Measurements from ENCODE around the gene PPP2R2D.
"Not testable (repeated sequence)": the region's sequence is repeated elsewhere in the genome, so short reads cannot be mapped to it uniquely, and the experiment has no call there.

PPP2R2D gene

GRCh38 chr10:131876508-131876907 is 24.3 kb upstream of the PPP2R2D start:
- H3K27me3 ChIP-seq (replicated peaks; ENCODE audit: control insufficient read depth, insufficient read depth, low read length, poor library complexity, severe bottlenecking): peaks cover 9% of the 10 kb centered on the region
- no peaks in the 10 kb centered on the region for H3K36me3 ChIP-seq (ENCODE audit: control insufficient read depth, insufficient read depth, low read length)
- no peak overlapping the region for H3K27ac ChIP-seq (ENCODE audit: insufficient read depth, low read length, poor library complexity, severe bottlenecking)
- peaks cover 4% of the 10 kb centered on the region for H3K4me1 ChIP-seq (ENCODE audit: control insufficient read depth, insufficient read depth, low read length, poor library complexity, severe bottlenecking)
- no peak overlapping the region for H3K4me3 ChIP-seq (ENCODE audit: insufficient read depth, low read depth, low read length, poor library complexity, severe bottlenecking)
- H3K9me3 ChIP-seq (ENCODE audit: control insufficient read depth, low read length): no peaks in the 10 kb centered on the region
- no peak for DNase-seq

- no peak for DNase-seq
- H3K9me3 ChIP-seq (ENCODE audit: control insufficient read depth, low read length): no peaks in the 10 kb centered on the region
Observed at GRCh38 chr10:131880016-131880590, 20.7 kb upstream of the PPP2R2D start.

GRCh38 chr10:131881104-131881880 is 19.5 kb upstream of the PPP2R2D start:
- Histone ChIP-seq H3K9me3 (ENCODE audit: control insufficient read depth, low read length) (no peaks in the 10 kb centered on the region), H3K36me3 (ENCODE audit: control insufficient read depth, insufficient read depth, low read length) (no peaks in the 10 kb centered on the region), H3K27me3 (replicated peaks; ENCODE audit: control insufficient read depth, insufficient read depth, low read length, poor library complexity, severe bottlenecking) (peaks cover 2% of the 10 kb centered on the region), H3K4me1 (ENCODE audit: control insufficient read depth, insufficient read depth, low read length, poor library complexity, severe bottlenecking) (peaks cover 5% of the 10 kb centered on the region), H3K4me3 (ENCODE audit: insufficient read depth, low read depth, low read length, poor library complexity, severe bottlenecking) (no peak overlapping the region), H3K27ac (ENCODE audit: insufficient read depth, low read length, poor library complexity, severe bottlenecking) (no peak overlapping the region)
- no peak for DNase-seq

More at GRCh38 chr10:131880016-131880590, 20.7 kb upstream of the PPP2R2D start:
- peaks cover 4% of the 10 kb centered on the region for H3K27me3 ChIP-seq (replicated peaks; ENCODE audit: control insufficient read depth, insufficient read depth, low read length, poor library complexity, severe bottlenecking)
- H3K4me3 ChIP-seq (ENCODE audit: insufficient read depth, low read depth, low read length, poor library complexity, severe bottlenecking): no peak overlapping the region
- H3K27ac ChIP-seq (ENCODE audit: insufficient read depth, low read length, poor library complexity, severe bottlenecking): no peak overlapping the region
- H3K4me1 ChIP-seq (ENCODE audit: control insufficient read depth, insufficient read depth, low read length, poor library complexity, severe bottlenecking): peaks cover under 1% of the 10 kb centered on the region
- no peaks in the 10 kb centered on the region for H3K36me3 ChIP-seq (ENCODE audit: control insufficient read depth, insufficient read depth, low read length)

- Histone ChIP-seq H3K27me3 (replicated peaks; ENCODE audit: control insufficient read depth, insufficient read depth, low read length, poor library complexity, severe bottlenecking) (no peaks in the 10 kb centered on the region), H3K4me1 (ENCODE audit: control insufficient read depth, insufficient read depth, low read length, poor library complexity, severe bottlenecking) (peaks cover 5% of the 10 kb centered on the region), H3K4me3 (ENCODE audit: insufficient read depth, low read depth, low read length, poor library complexity, severe bottlenecking) (no peak overlapping the region), H3K27ac (ENCODE audit: insufficient read depth, low read length, poor library complexity, severe bottlenecking) (no peak overlapping the region), H3K9me3 (ENCODE audit: control insufficient read depth, low read length) (no peaks in the 10 kb centered on the region), H3K36me3 (ENCODE audit: control insufficient read depth, insufficient read depth, low read length) (no peaks in the 10 kb centered on the region)
- no peak for DNase-seq
Observed at GRCh38 chr10:131882151-131882550, 18.7 kb upstream of the PPP2R2D start.

DNA sequence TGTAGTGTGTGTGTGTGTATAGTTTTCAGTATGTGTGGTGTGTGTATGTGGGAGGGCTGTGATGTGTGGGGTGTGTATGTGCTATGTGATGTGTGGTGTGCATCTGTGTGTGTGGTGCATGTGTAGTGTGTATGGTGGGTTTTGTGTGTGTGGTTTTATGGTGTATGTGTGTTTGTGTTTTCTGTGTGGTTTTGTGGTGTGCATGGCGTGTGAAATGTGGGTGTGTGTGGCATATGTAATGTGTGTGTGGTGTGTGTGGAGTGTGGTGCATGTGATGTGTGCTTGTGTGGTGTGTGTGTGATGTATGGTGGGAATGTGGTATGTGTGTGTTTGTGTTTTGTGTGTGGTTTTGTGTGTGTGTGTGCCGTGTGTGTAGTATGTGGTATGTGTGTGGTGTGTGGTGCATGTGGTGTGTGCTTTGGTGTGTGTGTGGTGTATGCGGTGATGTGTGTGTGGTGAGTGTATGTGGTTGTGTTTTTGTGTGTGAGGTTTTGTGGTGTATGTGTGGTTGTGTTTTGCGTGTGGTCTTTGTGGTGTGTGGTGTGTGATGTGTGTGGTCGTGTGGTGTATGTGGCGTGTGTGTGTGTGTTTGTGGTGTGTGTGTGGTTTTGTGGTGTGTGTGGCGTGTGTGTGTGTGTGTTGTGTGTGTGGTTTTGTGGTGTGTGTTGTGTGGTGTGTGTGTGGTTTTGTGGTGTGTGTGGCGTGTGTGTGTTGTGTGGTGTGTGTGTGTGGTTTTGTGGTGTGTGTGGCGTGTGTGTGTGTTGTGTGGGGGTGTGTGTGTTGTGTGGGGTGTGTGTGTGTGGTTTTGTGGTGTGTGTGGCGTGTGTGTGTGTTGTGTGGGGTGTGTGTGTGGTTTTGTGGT is 18.0 kb upstream of the PPP2R2D start:
- H3K9me3 ChIP-seq (ENCODE audit: control insufficient read depth, low read length): no peaks in the 10 kb centered on the region

GRCh38 chr10:131883621-131884393 is 17.0 kb upstream of the PPP2R2D start:
- not testable (repeated sequence) for H3K27ac ChIP-seq (ENCODE audit: insufficient read depth, low read length, poor library complexity, severe bottlenecking); DNase-seq; H3K4me3 ChIP-seq (ENCODE audit: insufficient read depth, low read depth, low read length, poor library complexity, severe bottlenecking); H3K9me3 ChIP-seq (ENCODE audit: control insufficient read depth, low read length); H3K4me1 ChIP-seq (ENCODE audit: control insufficient read depth, insufficient read depth, low read length, poor library complexity, severe bottlenecking); H3K36me3 ChIP-seq (ENCODE audit: control insufficient read depth, insufficient read depth, low read length); H3K27me3 ChIP-seq (replicated peaks; ENCODE audit: control insufficient read depth, insufficient read depth, low read length, poor library complexity, severe bottlenecking)

More for the DNA sequence above, 18.0 kb upstream of the PPP2R2D start:
- DNase-seq: no peak
- H3K36me3 ChIP-seq (ENCODE audit: control insufficient read depth, insufficient read depth, low read length): no peaks in the 10 kb centered on the region
- no peaks in the 10 kb centered on the region for H3K27me3 ChIP-seq (replicated peaks; ENCODE audit: control insufficient read depth, insufficient read depth, low read length, poor library complexity, severe bottlenecking)
- no peak overlapping the region for H3K4me3 ChIP-seq (ENCODE audit: insufficient read depth, low read depth, low read length, poor library complexity, severe bottlenecking)
- no peak overlapping the region for H3K27ac ChIP-seq (ENCODE audit: insufficient read depth, low read length, poor library complexity, severe bottlenecking)
- H3K4me1 ChIP-seq (ENCODE audit: control insufficient read depth, insufficient read depth, low read length, poor library complexity, severe bottlenecking): peaks cover 5% of the 10 kb centered on the region

DNA sequence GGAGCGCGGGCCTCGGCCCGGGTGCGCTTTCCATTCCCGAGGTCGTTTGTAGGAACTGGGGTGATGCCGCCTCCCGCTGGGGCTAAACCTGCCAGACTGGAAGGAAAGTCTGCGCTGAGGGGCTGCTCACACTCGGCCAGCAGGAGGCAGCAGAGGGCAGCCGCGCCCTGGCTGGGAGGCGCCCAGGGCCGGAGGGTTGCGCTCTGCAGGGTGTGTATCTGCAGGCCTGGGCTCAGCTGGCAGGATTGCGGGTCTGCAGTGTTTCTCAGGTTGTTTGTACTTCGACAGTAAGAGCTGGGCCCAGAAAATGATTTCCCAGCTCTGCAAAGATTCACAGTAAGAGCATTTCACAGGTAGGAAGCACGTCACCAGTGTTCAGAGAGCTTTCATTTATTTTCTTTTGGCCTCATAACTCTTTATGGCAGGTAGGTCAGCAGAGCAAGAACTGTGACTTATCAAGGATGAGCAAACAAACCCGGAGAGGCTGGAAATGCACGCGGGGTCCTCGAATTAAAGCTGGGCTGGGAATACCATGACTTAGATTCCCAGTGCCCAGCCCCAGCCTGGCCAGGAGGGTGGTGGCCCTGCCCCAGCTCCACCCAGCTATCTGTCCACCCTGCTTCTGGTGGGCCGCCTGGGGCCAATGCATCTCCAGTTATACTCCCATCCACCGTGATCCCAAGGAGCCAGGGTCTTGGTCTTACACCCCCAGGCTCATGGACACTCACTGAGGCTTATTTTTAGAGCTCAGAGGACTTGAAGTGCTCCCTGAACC is 15.2 kb upstream of the PPP2R2D start:
- Histone ChIP-seq H3K9me3 (ENCODE audit: control insufficient read depth, low read length) (no peaks in the 10 kb centered on the region), H3K4me1 (ENCODE audit: control insufficient read depth, insufficient read depth, low read length, poor library complexity, severe bottlenecking) (peaks cover 5% of the 10 kb centered on the region), H3K4me3 (ENCODE audit: insufficient read depth, low read depth, low read length, poor library complexity, severe bottlenecking) (no peak overlapping the region), H3K36me3 (ENCODE audit: control insufficient read depth, insufficient read depth, low read length) (no peaks in the 10 kb centered on the region), H3K27me3 (replicated peaks; ENCODE audit: control insufficient read depth, insufficient read depth, low read length, poor library complexity, severe bottlenecking) (no peaks in the 10 kb centered on the region), H3K27ac (ENCODE audit: insufficient read depth, low read length, poor library complexity, severe bottlenecking) (no peak overlapping the region)
- peak; percentile 56 to 67 (median 58) for DNase-seq

- Histone ChIP-seq H3K4me3 (ENCODE audit: insufficient read depth, low read depth, low read length, poor library complexity, severe bottlenecking) (no peak overlapping the region), H3K9me3 (ENCODE audit: control insufficient read depth, low read length) (no peaks in the 10 kb centered on the region), H3K4me1 (ENCODE audit: control insufficient read depth, insufficient read depth, low read length, poor library complexity, severe bottlenecking) (peaks cover 5% of the 10 kb centered on the region), H3K27me3 (replicated peaks; ENCODE audit: control insufficient read depth, insufficient read depth, low read length, poor library complexity, severe bottlenecking) (no peaks in the 10 kb centered on the region), H3K27ac (ENCODE audit: insufficient read depth, low read length, poor library complexity, severe bottlenecking) (no peak overlapping the region), H3K36me3 (ENCODE audit: control insufficient read depth, insufficient read depth, low read length) (no peaks in the 10 kb centered on the region)
- no peak for DNase-seq
Observed at GRCh38 chr10:131886237-131886636, 14.6 kb upstream of the PPP2R2D start.

- Histone ChIP-seq H3K4me1 (ENCODE audit: control insufficient read depth, insufficient read depth, low read length, poor library complexity, severe bottlenecking) (peaks cover 5% of the 10 kb centered on the region), H3K9me3 (ENCODE audit: control insufficient read depth, low read length) (no peaks in the 10 kb centered on the region)
Observed at GRCh38 chr10:131888186-131888604, 12.6 kb upstream of the PPP2R2D start.

More at GRCh38 chr10:131888186-131888604, 12.6 kb upstream of the PPP2R2D start:
- no peaks in the 10 kb centered on the region for H3K36me3 ChIP-seq (ENCODE audit: control insufficient read depth, insufficient read depth, low read length)
- H3K27me3 ChIP-seq (replicated peaks; ENCODE audit: control insufficient read depth, insufficient read depth, low read length, poor library complexity, severe bottlenecking): no peaks in the 10 kb centered on the region
- H3K27ac ChIP-seq (ENCODE audit: insufficient read depth, low read length, poor library complexity, severe bottlenecking): no peak overlapping the region
- DNase-seq: no peak
- H3K4me3 ChIP-seq (ENCODE audit: insufficient read depth, low read depth, low read length, poor library complexity, severe bottlenecking): no peak overlapping the region

All from effector memory CD4-positive, alpha-beta T cell (primary cell).